MM.1S (cell line): ENCODE data around the gene SGSH.

Experiments
- DNase-seq: peaks from one replicate; pipeline ENCODE4 v3.0.0-alpha.2; 2015
- H2AFZ ChIP-seq: fragments of 300-600 bp; sonication (generic); 2 replicates; pipeline ENCODE4 v1.6.0; 2016; ENCODE audit warnings: antibody characterized with exemption, low read length
- H3F3A ChIP-seq: fragments of 300-600 bp; sonication (generic); 2 replicates; pipeline ENCODE4 v1.6.1; 2016; ENCODE audit warnings: mild to moderate bottlenecking, antibody characterized with exemption, low read length, moderate library complexity, mixed read lengths; ENCODE audit not compliant: insufficient read depth
- H3K27ac ChIP-seq: fragments of 300-600 bp; sonication (generic); 2 replicates; pipeline ENCODE4 v1.5.1; 2016; ENCODE audit warnings: mild to moderate bottlenecking, low read length
- H3K27me3 ChIP-seq: fragments of 300-600 bp; sonication (generic); replicated peaks from 2 replicates; pipeline ENCODE4 v1.6.0; 2016; ENCODE audit warnings: low read length; ENCODE audit not compliant: insufficient read depth
- H3K36me3 ChIP-seq: fragments of 300-600 bp; sonication (generic); replicated peaks from 2 replicates; pipeline ENCODE4 v1.6.1; 2016; ENCODE audit warnings: mild to moderate bottlenecking, low read length, mixed read lengths; ENCODE audit not compliant: insufficient read depth
- H3K4me1 ChIP-seq: fragments of 300-600 bp; sonication (generic); 2 replicates; pipeline ENCODE4 v1.6.1; 2016; ENCODE audit warnings: low read length, mixed read lengths
- H3K4me2 ChIP-seq: fragments of 300-600 bp; sonication (generic); 2 replicates; pipeline ENCODE4 v1.6.0; 2016; ENCODE audit warnings: low read depth, low read length
- H3K4me3 ChIP-seq: fragments of 300-600 bp; sonication (generic); 2 replicates; pipeline ENCODE4 v1.5.1; 2016; ENCODE audit warnings: low read length, mixed read lengths
- H3K79me2 ChIP-seq: fragments of 300-600 bp; sonication (generic); 2 replicates; pipeline ENCODE4 v1.6.1; 2016; ENCODE audit warnings: mixed run types, low read length, mixed read lengths
- H3K9ac ChIP-seq: fragments of 300-600 bp; sonication (generic); 2 replicates; pipeline ENCODE4 v1.6.1; 2016; ENCODE audit warnings: low read length, mixed read lengths
- H3K9me2 ChIP-seq: fragments of 300-600 bp; sonication (generic); replicated peaks from 2 replicates; pipeline ENCODE4 v1.6.1; 2016; ENCODE audit warnings: mild to moderate bottlenecking, low read length, mixed read lengths; ENCODE audit not compliant: insufficient read depth
- H3K9me3 ChIP-seq: fragments of 300-600 bp; sonication (generic); replicated peaks from 2 replicates; pipeline ENCODE4 v1.6.1; 2016; ENCODE audit warnings: mild to moderate bottlenecking, low read length, mixed read lengths; ENCODE audit not compliant: insufficient read depth
- H4K20me1 ChIP-seq: fragments of 300-600 bp; sonication (generic); 2 replicates; pipeline ENCODE4 v1.6.1; 2016; ENCODE audit warnings: mild to moderate bottlenecking, low read length, moderate library complexity, mixed read lengths; ENCODE audit not compliant: insufficient read depth
- CTCF ChIP-seq: fragments of 300-600 bp; sonication (generic); IDR thresholded peaks from 2 replicates; pipeline ENCODE4 v1.5.1; 2016; ENCODE audit warnings: antibody characterized with exemption, low read length, mixed read lengths
- EZH2 ChIP-seq: fragments of 300-600 bp; sonication (generic); optimal IDR thresholded peaks from 2 replicates; pipeline ENCODE3; 2017; ENCODE audit warnings: low read depth, mild to moderate bottlenecking, antibody characterized with exemption, low read length, mixed read lengths
- EZH2phosphoT487 ChIP-seq: fragments of 300-600 bp; sonication (generic); IDR thresholded peaks from 2 replicates; pipeline ENCODE4 v1.6.1; 2018; ENCODE audit warnings: antibody characterized with exemption, low read length

The SGSH gene

GRCh38 chr17:80247561-80247960 is 27.4 kb upstream of the SGSH start:
- Histone ChIP-seq H2AFZ (no peak overlapping the region), H3K36me3 (no peaks in the 10 kb centered on the region), H3K4me1 (no peaks in the 10 kb centered on the region), H3K4me3 (no peak overlapping the region), H3K9me3 (no peaks in the 10 kb centered on the region), H3F3A (no peaks in the 10 kb centered on the region), H3K9me2 (no peaks in the 10 kb centered on the region), H4K20me1 (no peaks in the 10 kb centered on the region), H3K9ac (no peak overlapping the region), H3K27me3 (no peaks in the 10 kb centered on the region), H3K27ac (no peak overlapping the region), H3K4me2 (no peak overlapping the region), H3K79me2 (no peaks in the 10 kb centered on the region)
- TF ChIP-seq EZH2phosphoT487 = no peak
- no peak for TF ChIP-seq EZH2
- TF ChIP-seq CTCF = no peak
- no peak for DNase-seq

- H4K20me1 ChIP-seq = no peaks in the 10 kb centered on the region
- no peaks in the 10 kb centered on the region for H3F3A ChIP-seq
- H2AFZ ChIP-seq = no peak overlapping the region
- H3K36me3 ChIP-seq = no peaks in the 10 kb centered on the region
- H3K27me3 ChIP-seq = no peaks in the 10 kb centered on the region
- no peak overlapping the region for H3K4me3 ChIP-seq
- H3K4me2 ChIP-seq = no peak overlapping the region
- DNase-seq = no peak
- H3K4me1 ChIP-seq = no peaks in the 10 kb centered on the region
- H3K79me2 ChIP-seq = no peaks in the 10 kb centered on the region
- H3K9me3 ChIP-seq = no peaks in the 10 kb centered on the region
- TF ChIP-seq CTCF (no peak), EZH2phosphoT487 (no peak), EZH2 (no peak)
- no peaks in the 10 kb centered on the region for H3K9me2 ChIP-seq
- no peak overlapping the region for H3K9ac ChIP-seq
- H3K27ac ChIP-seq = no peak overlapping the region
Observed at GRCh38 chr17:80246726-80247125, 26.6 kb upstream of the SGSH start.

GRCh38 chr17:80246266-80246681 is 26.1 kb upstream of the SGSH start:
- H3K36me3 ChIP-seq = no peaks in the 10 kb centered on the region
- no peaks in the 10 kb centered on the region for H3K79me2 ChIP-seq
- H3K9me3 ChIP-seq = no peaks in the 10 kb centered on the region
- no peaks in the 10 kb centered on the region for H3K4me1 ChIP-seq
- no peak overlapping the region for H3K9ac ChIP-seq
- no peaks in the 10 kb centered on the region for H3F3A ChIP-seq
- no peaks in the 10 kb centered on the region for H3K9me2 ChIP-seq
- no peak overlapping the region for H3K4me3 ChIP-seq
- no peak overlapping the region for H3K4me2 ChIP-seq
- H3K27ac ChIP-seq = no peak overlapping the region
- no peaks in the 10 kb centered on the region for H4K20me1 ChIP-seq
- no peak for DNase-seq
- no peak overlapping the region for H2AFZ ChIP-seq
- no peaks in the 10 kb centered on the region for H3K27me3 ChIP-seq
- TF ChIP-seq EZH2phosphoT487 (no peak), EZH2 (no peak), CTCF (no peak)
